OCI-LY7 (cell line): ENCODE data around the gene ULK4. TPM values are rescaled to one million over a fixed set of nuclear protein-coding genes. Genes with fewer than 3 reads are reported as not detected.

ENCODE experiments used
- BruUV-seq: library from RNA; stranded (reverse); fragments of 400-500 nt; replicated peaks from 2 replicates; lab custom pipeline; 2021; lab: Mats Ljungman, UMichigan
- CTCF ChIA-PET: fragments of 300-600 bp; sonication (Branson Sonifier 250); formaldehyde crosslinking; loops from one replicate; lab custom pipeline; 2022; ENCODE audit warnings: antibody characterized with exemption; ENCODE audit not compliant: unreplicated experiment; lab: Charles Lee
- POLR2A ChIA-PET: fragments of 300-600 bp; sonication (Branson Sonifier 250); formaldehyde crosslinking; loops from one replicate; lab custom pipeline; 2022; ENCODE audit warnings: antibody characterized with exemption; lab: Charles Lee
- DNase-seq: peaks from one replicate; pipeline ENCODE4 v3.0.0-alpha.2; 2015; ENCODE audit warnings: low spot score
- H2AFZ ChIP-seq: fragments of 200-600 bp; sonication (generic), shearing (Covaris generic); 2 replicates; pipeline ENCODE4 v1.6.1; 2014; ENCODE audit warnings: mild to moderate bottlenecking, antibody characterized with exemption, low read length, moderate library complexity
- H3K27ac ChIP-seq: fragments of 200-600 bp; sonication (generic); 2 replicates; pipeline ENCODE4 v1.5.1; 2014; ENCODE audit warnings: mixed run types, low read depth, mild to moderate bottlenecking, moderate library complexity, low read length, inconsistent platforms; ENCODE audit not compliant: poor library complexity, severe bottlenecking
- H3K36me3 ChIP-seq: fragments of 200-600 bp; sonication (generic); 2 replicates; pipeline ENCODE4 v1.6.1; 2014; ENCODE audit warnings: mild to moderate bottlenecking, antibody characterized with exemption, low read length, moderate library complexity, mixed read lengths; ENCODE audit not compliant: insufficient read depth
- H3K4me1 ChIP-seq: fragments of 200-600 bp; sonication (generic); 2 replicates; pipeline ENCODE4 v1.5.1; 2014; ENCODE audit warnings: mild to moderate bottlenecking, low read length; ENCODE audit not compliant: insufficient read depth, poor library complexity, severe bottlenecking
- H3K4me2 ChIP-seq: fragments of 200-600 bp; sonication (generic); 2 replicates; pipeline ENCODE4 v1.6.1; 2014; ENCODE audit warnings: mild to moderate bottlenecking, low read length
- H3K4me3 ChIP-seq: fragments of 200-600 bp; sonication (generic); 2 replicates; pipeline ENCODE4 v1.5.1; 2014; ENCODE audit warnings: mild to moderate bottlenecking, low read depth, low read length; ENCODE audit not compliant: poor library complexity, severe bottlenecking
- H3K79me2 ChIP-seq: fragments of 200-600 bp; sonication (generic); 2 replicates; pipeline ENCODE4 v1.6.1; 2016; ENCODE audit warnings: low read depth, mild to moderate bottlenecking, low read length, moderate library complexity, mixed read lengths; ENCODE audit not compliant: insufficient read depth
- H3K9me2 ChIP-seq: fragments of 200-600 bp; sonication (generic); 2 replicates; pipeline ENCODE4 v1.6.1; 2016; ENCODE audit warnings: mild to moderate bottlenecking, low read length, mixed read lengths; ENCODE audit not compliant: insufficient read depth
- H3K9me3 ChIP-seq: fragments of 200-600 bp; sonication (generic); 2 replicates; pipeline ENCODE4 v1.6.1; 2014; ENCODE audit warnings: mild to moderate bottlenecking, mixed run types, low read length, mixed read lengths
- H4K20me1 ChIP-seq: fragments of 200-600 bp; sonication (generic); 2 replicates; pipeline ENCODE4 v1.6.1; 2014; ENCODE audit warnings: mild to moderate bottlenecking, antibody characterized with exemption, low read length, moderate library complexity, mixed read lengths; ENCODE audit not compliant: insufficient read depth
- EZH2phosphoT487 ChIP-seq: fragments of 200-600 bp; sonication (generic); IDR thresholded peaks from 2 replicates; pipeline ENCODE4 v1.6.1; 2018; ENCODE audit warnings: low read depth, borderline replicate concordance, mild to moderate bottlenecking, mixed run types, antibody characterized with exemption, low read length, moderate library complexity, mixed read lengths
- intact Hi-C: fragments of 100-400 bp; cut with micrococcal nuclease; formaldehyde crosslinking; loops from one replicate; pipeline ENCODE4 v1.10.0; 2022; ENCODE audit not compliant: unreplicated experiment
- total RNA-seq, 2 experiments: library from RNA; depleted of rRNA in 1 of 2; stranded (reverse); fragments of >200 nt in 1 of 2; shearing (Covaris generic) in 1 of 2; gene quantifications; 2 replicates each; pipeline ENCODE4 v1.2.3, GENCODE V29; 2014 to 2022
- TF ChIP-seq, protein P1 (sequence below): fragments of 200-600 bp; sonication (generic); conservative IDR thresholded peaks from 2 replicates; pipeline ENCODE4 v1.5.1; 2014; ENCODE audit warnings: mild to moderate bottlenecking, antibody characterized with exemption, low read length, moderate library complexity, mixed read lengths

The ULK4 gene
- total RNA-seq, 2 experiments from 2014 or later, result 18.9 to 21.0 TPM

DNA sequence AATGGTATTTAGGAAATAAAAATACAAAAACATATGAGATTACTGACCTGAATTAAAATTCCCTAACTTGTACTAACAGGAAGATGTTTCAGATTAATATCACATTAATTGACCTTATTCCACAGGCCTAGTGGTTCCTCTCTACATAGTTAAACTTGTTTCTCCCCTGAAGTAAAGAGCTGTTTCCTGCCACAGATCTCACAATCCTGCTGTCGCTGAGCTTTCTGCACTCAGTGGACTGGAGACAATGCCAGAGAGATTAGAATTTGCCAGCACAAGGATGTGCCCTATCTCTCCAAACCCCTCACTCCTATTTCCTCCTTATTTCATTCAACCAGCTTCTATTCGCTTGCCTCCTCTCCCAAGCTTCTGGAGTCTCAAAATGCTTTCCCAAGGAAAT lies 632.0 kb downstream of the ULK4 start:
- no TSS peak for BruUV-seq
- H3K27ac ChIP-seq, result no peak overlapping the region
- intact Hi-C loops, result no loop called here
- no peaks in the 10 kb centered on the region for H4K20me1 ChIP-seq
- no peaks in the 10 kb centered on the region for H3K9me3 ChIP-seq
- H3K4me2 ChIP-seq, result no peak overlapping the region
- no peak overlapping the region for H2AFZ ChIP-seq
- no peak overlapping the region for H3K4me3 ChIP-seq
- H3K79me2 ChIP-seq, result no peaks in the 10 kb centered on the region
- no peaks in the 10 kb centered on the region for H3K9me2 ChIP-seq
- POLR2A ChIA-PET, result interaction anchor here (0.7 to 0.9 kb wide), 2 partner anchors 17 to 116 kb away, joined by 3 read pairs; no protein-coding TSS in a partner anchor
- H3K36me3 ChIP-seq, result no peaks in the 10 kb centered on the region
- no peak for DNase-seq
- H3K4me1 ChIP-seq, result no peaks in the 10 kb centered on the region
- CTCF ChIA-PET, result no interaction called here
- TF ChIP-seq EZH2phosphoT487, result no peak
- TF ChIP-seq, protein P1, sequence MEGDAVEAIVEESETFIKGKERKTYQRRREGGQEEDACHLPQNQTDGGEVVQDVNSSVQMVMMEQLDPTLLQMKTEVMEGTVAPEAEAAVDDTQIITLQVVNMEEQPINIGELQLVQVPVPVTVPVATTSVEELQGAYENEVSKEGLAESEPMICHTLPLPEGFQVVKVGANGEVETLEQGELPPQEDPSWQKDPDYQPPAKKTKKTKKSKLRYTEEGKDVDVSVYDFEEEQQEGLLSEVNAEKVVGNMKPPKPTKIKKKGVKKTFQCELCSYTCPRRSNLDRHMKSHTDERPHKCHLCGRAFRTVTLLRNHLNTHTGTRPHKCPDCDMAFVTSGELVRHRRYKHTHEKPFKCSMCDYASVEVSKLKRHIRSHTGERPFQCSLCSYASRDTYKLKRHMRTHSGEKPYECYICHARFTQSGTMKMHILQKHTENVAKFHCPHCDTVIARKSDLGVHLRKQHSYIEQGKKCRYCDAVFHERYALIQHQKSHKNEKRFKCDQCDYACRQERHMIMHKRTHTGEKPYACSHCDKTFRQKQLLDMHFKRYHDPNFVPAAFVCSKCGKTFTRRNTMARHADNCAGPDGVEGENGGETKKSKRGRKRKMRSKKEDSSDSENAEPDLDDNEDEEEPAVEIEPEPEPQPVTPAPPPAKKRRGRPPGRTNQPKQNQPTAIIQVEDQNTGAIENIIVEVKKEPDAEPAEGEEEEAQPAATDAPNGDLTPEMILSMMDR, result no peak

DNA sequence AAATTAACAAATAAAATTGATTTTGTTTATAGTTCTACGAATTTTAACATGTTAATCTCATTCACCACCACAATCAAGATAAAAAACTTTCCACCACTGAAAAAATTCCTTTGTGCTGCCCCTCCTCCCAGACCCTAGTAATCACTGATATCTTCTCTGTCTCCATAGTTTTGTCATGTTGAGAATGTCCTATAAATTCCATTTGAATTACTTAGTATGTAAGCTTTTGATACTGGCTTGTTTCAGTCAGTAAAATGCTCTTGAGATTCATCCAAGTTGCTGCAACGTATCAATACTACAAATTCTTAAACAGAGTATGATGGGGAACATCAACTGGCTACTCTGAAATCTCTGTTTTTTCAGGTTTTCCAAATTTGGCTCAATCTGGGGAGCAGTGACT lies 633.0 kb downstream of the ULK4 start:
- H2AFZ ChIP-seq, result no peak overlapping the region
- H3K4me3 ChIP-seq, result no peak overlapping the region
- no peaks in the 10 kb centered on the region for H3K9me3 ChIP-seq
- H3K36me3 ChIP-seq, result no peaks in the 10 kb centered on the region
- H3K9me2 ChIP-seq, result no peaks in the 10 kb centered on the region
- no peaks in the 10 kb centered on the region for H3K4me1 ChIP-seq
- H3K79me2 ChIP-seq, result no peaks in the 10 kb centered on the region
- POLR2A ChIA-PET, result no interaction called here
- BruUV-seq, result no TSS peak
- DNase-seq, result no peak
- CTCF ChIA-PET, result no interaction called here
- H4K20me1 ChIP-seq, result no peaks in the 10 kb centered on the region
- intact Hi-C loops, result no loop called here
- H3K27ac ChIP-seq, result no peak overlapping the region
- TF ChIP-seq EZH2phosphoT487, result no peak
- TF ChIP-seq, protein P1, result no peak
- no peak overlapping the region for H3K4me2 ChIP-seq

DNA sequence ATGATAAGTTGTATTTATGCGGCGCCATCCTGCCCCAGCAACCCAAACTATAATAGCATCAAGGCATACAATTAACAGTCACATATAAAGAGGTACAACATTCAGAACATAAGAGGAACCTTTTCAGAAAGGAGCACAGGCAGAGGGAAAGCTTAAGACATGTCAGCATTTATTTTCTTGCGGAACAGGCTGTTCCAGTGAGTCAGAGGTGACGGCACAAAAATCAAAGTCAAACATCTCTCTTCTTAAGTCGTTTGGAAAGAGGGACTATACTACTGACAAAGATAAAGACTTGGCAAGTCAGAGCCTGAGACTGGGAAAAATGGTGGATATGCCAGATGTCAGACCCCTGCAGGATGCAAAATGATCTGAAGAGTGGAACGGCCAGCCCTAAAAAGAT lies 634.2 kb downstream of the ULK4 start:
- Histone ChIP-seq H4K20me1 (no peaks in the 10 kb centered on the region), H3K4me2 (no peak overlapping the region), H3K27ac (no peak overlapping the region), H3K4me1 (no peaks in the 10 kb centered on the region), H2AFZ (no peak overlapping the region), H3K36me3 (no peaks in the 10 kb centered on the region), H3K9me2 (no peaks in the 10 kb centered on the region), H3K9me3 (no peaks in the 10 kb centered on the region), H3K4me3 (no peak overlapping the region), H3K79me2 (no peaks in the 10 kb centered on the region)
- POLR2A ChIA-PET, result no interaction called here
- intact Hi-C loops, result no loop called here
- DNase-seq, result no peak
- BruUV-seq, result no TSS peak
- TF ChIP-seq EZH2phosphoT487, result no peak
- TF ChIP-seq, protein P1, result no peak
- CTCF ChIA-PET, result no interaction called here
